IMR-90 (cell line): Measurements from ENCODE around the gene APC. TPM values are rescaled to one million over a fixed set of nuclear protein-coding genes. Genes with fewer than 3 reads are reported as not detected.
"Not testable (repeated sequence)": the region's sequence is repeated elsewhere in the genome, so short reads cannot be mapped to it uniquely, and the experiment has no call there.

Experiments
- ATAC-seq: fragments of 200-7000 bp; cut with Tn5 transposase; 2 replicates; pipeline ENCODE4 v1.9.1; 2020; ENCODE audit warnings: low read depth, mild to moderate bottlenecking, moderate library complexity
- BruUV-seq: library from RNA; stranded (reverse); fragments of 400-500 nt; replicated peaks from 2 replicates; lab custom pipeline; 2021; lab: Mats Ljungman, UMichigan
- CTCF ChIA-PET: fragments of 300-600 bp; formaldehyde crosslinking; extraction: SDS; loops from one replicate; lab custom pipeline; 2021; ENCODE audit warnings: antibody characterized with exemption; lab: Yijun Ruan, JAX
- POLR2A ChIA-PET: fragments of 300-600 bp; sonication (Branson Sonifier 250); formaldehyde crosslinking; loops from one replicate; lab custom pipeline; 2022; ENCODE audit warnings: antibody characterized with exemption; ENCODE audit not compliant: unreplicated experiment; lab: Charles Lee
- DNase-seq: peaks from one replicate; pipeline ENCODE4 v3.0.0; 2013
- H2AFZ ChIP-seq: replicated peaks from 2 replicates; pipeline ENCODE3; 2013; ENCODE audit warnings: low read length, mild to moderate bottlenecking; ENCODE audit not compliant: poor library complexity
- H2AK5ac ChIP-seq: 2 replicates; pipeline ENCODE4 v1.6.1; 2013; ENCODE audit warnings: low read depth, low read length, inconsistent platforms
- H2AK9ac ChIP-seq: replicated peaks from 2 replicates; pipeline ENCODE3; 2013; ENCODE audit warnings: mild to moderate bottlenecking, low read depth, low read length, moderate library complexity; ENCODE audit not compliant: poor library complexity
- H2BK120ac ChIP-seq: 2 replicates; pipeline ENCODE4 v1.6.1; 2013; ENCODE audit warnings: low read depth, low read length, inconsistent platforms
- H2BK15ac ChIP-seq: 3 replicates; pipeline ENCODE4 v1.6.1; 2013; ENCODE audit warnings: low read depth, low read length, inconsistent platforms
- H2BK20ac ChIP-seq: 2 replicates; pipeline ENCODE4 v1.6.1; 2013; ENCODE audit warnings: low read depth, mild to moderate bottlenecking, inconsistent platforms, low read length, moderate library complexity
- H2BK5ac ChIP-seq: 2 replicates; pipeline ENCODE4 v1.6.1; 2013; ENCODE audit warnings: mild to moderate bottlenecking, low read depth, low read length, inconsistent platforms; ENCODE audit not compliant: poor library complexity, severe bottlenecking
- H3K14ac ChIP-seq: replicated peaks from 2 replicates; pipeline ENCODE4 v1.6.1; 2013; ENCODE audit warnings: low read depth, low read length, inconsistent platforms
- H3K18ac ChIP-seq: 2 replicates; pipeline ENCODE4 v1.6.1; 2013; ENCODE audit warnings: low read depth, low read length, control low read depth
- H3K23ac ChIP-seq: 2 replicates; pipeline ENCODE4 v1.6.1; 2013; ENCODE audit warnings: low read depth, low read length, inconsistent platforms
- H3K27ac ChIP-seq: 2 replicates; pipeline ENCODE4 v1.5.1; 2013; ENCODE audit warnings: mild to moderate bottlenecking, control low read depth, low read length; ENCODE audit not compliant: insufficient read depth
- H3K27me3 ChIP-seq: 2 replicates; pipeline ENCODE4 v1.6.1; 2013; ENCODE audit warnings: low read length; ENCODE audit not compliant: control insufficient read depth, insufficient read depth
- H3K36me3 ChIP-seq: 2 replicates; pipeline ENCODE4 v1.6.1; 2013; ENCODE audit warnings: low read length, mixed read lengths; ENCODE audit not compliant: control insufficient read depth, insufficient read depth
- H3K4ac ChIP-seq: 2 replicates; pipeline ENCODE4 v1.6.1; 2013; ENCODE audit warnings: low read depth, low read length, inconsistent platforms
- H3K4me1 ChIP-seq: 2 replicates; pipeline ENCODE4 v1.6.1; 2013; ENCODE audit warnings: low read length, mixed read lengths; ENCODE audit not compliant: control insufficient read depth, insufficient read depth
- H3K4me2 ChIP-seq: 2 replicates; pipeline ENCODE4 v1.6.1; 2013; ENCODE audit warnings: low read depth, mild to moderate bottlenecking, control low read depth, low read length, moderate library complexity
- H3K4me3 ChIP-seq: 2 replicates; pipeline ENCODE4 v1.5.1; 2013; ENCODE audit warnings: low read depth, mild to moderate bottlenecking, control low read depth, low read length, moderate library complexity; ENCODE audit not compliant: insufficient read depth
- H3K56ac ChIP-seq: 2 replicates; pipeline ENCODE4 v1.6.1; 2013; ENCODE audit warnings: low read length, inconsistent platforms; ENCODE audit not compliant: insufficient read depth; ENCODE audit errors: extremely low read depth
- H3K79me1 ChIP-seq, 2 experiments: 2 replicates each; pipeline ENCODE4 v1.6.1; 2013; ENCODE audit warnings: low read length in 2 of 2, inconsistent platforms in 1 of 2, low read depth in 1 of 2
- H3K9ac ChIP-seq: 2 replicates; pipeline ENCODE4 v1.6.1; 2013; ENCODE audit warnings: low read depth, low read length, control low read depth
- H3K9me1 ChIP-seq: 2 replicates; pipeline ENCODE4 v1.6.1; 2013; ENCODE audit warnings: low read length, inconsistent platforms; ENCODE audit not compliant: insufficient read depth
- H3K9me3 ChIP-seq: 2 replicates; pipeline ENCODE4 v1.6.1; 2013; ENCODE audit warnings: low read length; ENCODE audit not compliant: control insufficient read depth, insufficient read depth
- H4K20me1 ChIP-seq: 2 replicates; pipeline ENCODE4 v1.6.1; 2013; ENCODE audit warnings: low read length, inconsistent platforms; ENCODE audit not compliant: insufficient read depth
- H4K5ac ChIP-seq: 2 replicates; pipeline ENCODE4 v1.6.1; 2013; ENCODE audit warnings: mild to moderate bottlenecking, low read depth, low read length, control low read depth
- H4K8ac ChIP-seq, 2 experiments: 2 replicates each; pipeline ENCODE4 v1.6.1; 2013; ENCODE audit warnings: low read depth in 2 of 2, low read length in 2 of 2, control low read depth in 1 of 2, inconsistent platforms in 1 of 2
- H4K91ac ChIP-seq: 2 replicates; pipeline ENCODE4 v1.6.1; 2013; ENCODE audit warnings: low read depth, low read length, inconsistent platforms; ENCODE audit not compliant: insufficient read depth
- WGBS, 2 experiments: methylation state at CpG; one replicate each; pipeline versions ENCODE4 v1.1.5 to v1.1.7; 2013; ENCODE audit warnings: missing lambda C conversion rate in 2 of 2; ENCODE audit not compliant: insufficient read length in 1 of 2; ENCODE audit errors: extremely low coverage in 2 of 2; 5-methylcytosine and 5-hydroxymethylcytosine counted together
- dilution Hi-C: fragments of 300-500 bp; cut with HindIII; formaldehyde crosslinking; loops from one replicate; pipeline ENCODE4 v1.14.3; 2018; ENCODE audit warnings: low sequenced_read_pairs; ENCODE audit not compliant: unreplicated experiment
- in situ Hi-C: fragments of 300-500 bp; cut with MboI; formaldehyde crosslinking; loops from 3 replicates; pipeline ENCODE4 v1.14.3; 2019; ENCODE audit warnings: low sequenced_read_pairs, inconsistent platforms, mixed read lengths
- intact Hi-C: fragments of 100-400 bp; cut with micrococcal nuclease; formaldehyde crosslinking; loops from 2 replicates; pipeline ENCODE4 v1.10.0; 2022
- polyA plus RNA-seq, 3 experiments: library from polyadenylated mRNA; depleted of rRNA; stranded (reverse); fragments of >200 nt; gene quantifications; 2 replicates each; pipeline ENCODE4 v1.2.3, GENCODE V29; 2012; ENCODE audit warnings: low replicate concordance in 1 of 3
- total RNA-seq: library from RNA; depleted of rRNA; stranded (reverse); fragments of >200 nt; gene quantifications from 2 replicates; pipeline ENCODE4 v1.2.3, GENCODE V29; 2012

The APC gene
- total and polyA plus RNA-seq, 2 of the 4 experiments (the other 2 are of a cell fraction): 7.3 to 58.4 TPM

DNA sequence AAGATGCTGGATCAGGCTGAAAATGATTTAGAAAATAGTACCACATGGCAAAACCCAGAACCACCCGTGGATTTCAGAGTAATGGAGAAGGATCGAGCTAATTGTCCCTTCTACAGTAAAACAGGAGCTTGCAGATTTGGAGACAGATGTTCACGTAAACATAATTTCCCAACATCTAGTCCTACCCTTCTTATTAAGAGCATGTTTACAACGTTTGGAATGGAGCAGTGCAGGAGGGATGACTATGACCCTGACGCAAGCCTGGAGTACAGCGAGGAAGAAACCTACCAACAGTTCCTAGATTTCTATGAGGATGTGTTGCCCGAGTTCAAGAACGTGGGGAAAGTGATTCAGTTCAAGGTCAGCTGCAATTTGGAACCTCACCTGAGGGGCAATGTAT is 154.4 kb downstream of the APC start:
- H3K27ac ChIP-seq, H3K9me3 ChIP-seq, H4K91ac ChIP-seq, H2AK9ac ChIP-seq, H2AK5ac ChIP-seq, H3K9me1 ChIP-seq, ATAC-seq, POLR2A ChIA-PET, H2BK20ac ChIP-seq, H3K14ac ChIP-seq, H2BK15ac ChIP-seq, intact Hi-C loops, H4K5ac ChIP-seq, dilution Hi-C loops, H2BK120ac ChIP-seq, H3K4me3 ChIP-seq, H3K56ac ChIP-seq, in situ Hi-C loops, H2AFZ ChIP-seq, H3K4ac ChIP-seq, H4K8ac ChIP-seq, H3K27me3 ChIP-seq, H3K9ac ChIP-seq, H2BK5ac ChIP-seq, H3K23ac ChIP-seq, DNase-seq, H3K4me1 ChIP-seq, H3K4me2 ChIP-seq, BruUV-seq, H3K18ac ChIP-seq: not testable (repeated sequence)
- peaks cover 24% of the 10 kb centered on the region for H3K36me3 ChIP-seq
- WGBS, 2 experiments: no CpG with 5 or more reads among the region's 8 CpGs
- CTCF ChIA-PET: interaction anchor here (1.0 kb wide), 1 partner anchor 8 kb away, joined by 3 read pairs; no protein-coding TSS in a partner anchor
- H4K20me1 ChIP-seq: peaks cover 10% of the 10 kb centered on the region; the same call in 1 of the 2 replicates
- H3K79me1 ChIP-seq: peaks cover 10 to 39% of the 10 kb centered on the region in 2 experiments
